ENCODE measurements around the gene DGKD. TPM values are rescaled to one million over a fixed set of nuclear protein-coding genes. Genes with fewer than 3 reads are reported as not detected.

DGKD gene
- total RNA-seq, 1 experiment from 2014 or later, result 105 TPM

DNA sequence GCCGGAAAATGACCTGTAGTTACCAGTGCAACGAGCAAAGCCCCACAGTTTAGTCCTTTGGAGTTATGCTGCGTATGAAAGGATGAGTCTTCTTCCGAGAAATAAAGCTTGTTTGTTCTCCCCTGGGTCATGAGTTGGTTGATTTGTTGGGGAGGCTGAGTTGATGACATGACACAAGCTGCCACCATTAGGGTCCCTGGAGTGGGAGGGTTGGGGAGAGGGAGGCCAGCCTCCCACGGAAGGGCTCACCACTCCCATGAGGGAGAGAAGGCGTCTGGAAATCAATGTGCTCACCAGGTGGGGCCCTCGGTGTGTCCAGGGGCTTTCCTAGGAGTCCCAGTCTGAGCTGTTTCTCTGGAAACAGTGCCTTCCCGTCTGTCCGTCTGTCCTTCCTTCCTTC, 7.4 kb upstream of the DGKD start:
- intact Hi-C loops (cut with micrococcal nuclease; ENCODE audit: unreplicated experiment), result no loop called here
- CTCF ChIA-PET, result no interaction called here
- H3K4me1 Mint-ChIP-seq (ENCODE audit: low read depth, unreplicated experiment), result peaks cover 47% of the 10 kb centered on the region

DNA sequence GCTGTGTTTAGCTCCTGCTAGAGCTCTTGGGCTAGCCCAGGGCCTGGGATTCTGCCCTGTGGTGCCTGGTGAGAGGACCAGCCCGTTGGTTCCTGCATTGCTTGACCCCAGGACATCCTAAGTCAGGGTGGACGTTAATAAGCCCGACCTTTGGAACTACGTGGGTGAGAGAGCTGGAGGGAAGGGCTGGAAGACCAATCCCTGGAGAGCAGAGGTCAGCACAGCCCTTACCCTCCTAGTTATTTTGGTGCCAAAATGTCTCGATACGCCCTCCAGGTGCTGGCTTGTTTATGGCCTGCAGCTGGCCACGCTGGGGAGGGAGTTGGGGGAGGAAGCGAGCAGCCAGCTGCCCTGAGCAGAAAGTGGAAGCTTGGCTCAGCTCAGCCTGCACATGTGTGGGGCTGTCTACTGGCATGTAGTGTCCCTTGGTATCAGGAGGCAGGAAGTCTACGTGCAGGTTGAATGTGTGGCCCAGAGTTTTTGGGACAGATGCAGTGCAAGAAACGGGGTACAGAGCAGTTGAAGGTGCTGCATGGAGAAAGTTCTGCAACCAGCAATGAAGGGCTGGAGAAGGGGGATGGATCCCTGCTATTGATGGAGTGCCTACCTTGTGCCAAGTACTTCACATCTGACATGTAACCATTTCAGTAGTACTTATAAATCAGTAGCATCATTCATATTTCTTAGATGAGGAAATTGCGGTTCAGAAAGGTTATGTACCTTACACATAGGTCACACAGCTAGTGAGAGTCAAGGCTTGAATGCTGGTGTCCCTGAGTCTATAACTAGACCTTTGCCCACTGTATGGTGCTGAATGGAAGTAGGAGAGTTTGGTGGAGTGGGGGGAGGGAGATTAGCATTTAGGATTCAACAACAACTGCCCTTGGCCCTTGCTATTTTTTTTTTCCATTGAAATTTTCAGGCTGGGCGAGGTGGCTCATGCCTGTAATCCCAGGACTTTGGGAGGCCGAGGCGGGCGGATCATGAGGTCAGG, 5.0 kb upstream of the DGKD start:
- no TSS peak for BruUV-seq (replicated peaks)
- intact Hi-C loops (cut with micrococcal nuclease; ENCODE audit: unreplicated experiment), result no loop called here
- Histone ChIP-seq H3K36me3 (ENCODE audit: control insufficient read depth, insufficient read depth, low read length) (no peaks in the 10 kb centered on the region), H3K9me3 (no peaks in the 10 kb centered on the region), H3K4me1 (peaks cover 65% of the 10 kb centered on the region), H3K4me3 (ENCODE audit: low read depth, low read length) (no peak overlapping the region), H3K27me3 (replicated peaks; ENCODE audit: control insufficient read depth, insufficient read depth, low read length) (no peaks in the 10 kb centered on the region)
- TF ChIP-seq, protein P1, sequence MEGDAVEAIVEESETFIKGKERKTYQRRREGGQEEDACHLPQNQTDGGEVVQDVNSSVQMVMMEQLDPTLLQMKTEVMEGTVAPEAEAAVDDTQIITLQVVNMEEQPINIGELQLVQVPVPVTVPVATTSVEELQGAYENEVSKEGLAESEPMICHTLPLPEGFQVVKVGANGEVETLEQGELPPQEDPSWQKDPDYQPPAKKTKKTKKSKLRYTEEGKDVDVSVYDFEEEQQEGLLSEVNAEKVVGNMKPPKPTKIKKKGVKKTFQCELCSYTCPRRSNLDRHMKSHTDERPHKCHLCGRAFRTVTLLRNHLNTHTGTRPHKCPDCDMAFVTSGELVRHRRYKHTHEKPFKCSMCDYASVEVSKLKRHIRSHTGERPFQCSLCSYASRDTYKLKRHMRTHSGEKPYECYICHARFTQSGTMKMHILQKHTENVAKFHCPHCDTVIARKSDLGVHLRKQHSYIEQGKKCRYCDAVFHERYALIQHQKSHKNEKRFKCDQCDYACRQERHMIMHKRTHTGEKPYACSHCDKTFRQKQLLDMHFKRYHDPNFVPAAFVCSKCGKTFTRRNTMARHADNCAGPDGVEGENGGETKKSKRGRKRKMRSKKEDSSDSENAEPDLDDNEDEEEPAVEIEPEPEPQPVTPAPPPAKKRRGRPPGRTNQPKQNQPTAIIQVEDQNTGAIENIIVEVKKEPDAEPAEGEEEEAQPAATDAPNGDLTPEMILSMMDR (IDR thresholded peaks at IDR 0.05; ENCODE audit: insufficient read depth in 1 of 2, low read depth in 1 of 2, low read length in 1 of 2, severe bottlenecking in 1 of 2, unreplicated experiment in 1 of 2), result no peak
- Mint-ChIP-seq H3K4me3 (ENCODE audit: unreplicated experiment) (no peak overlapping the region), H3K4me1 (ENCODE audit: low read depth, unreplicated experiment) (peaks cover 56% of the 10 kb centered on the region), H3K27me3 (ENCODE audit: insufficient read depth, unreplicated experiment) (no peaks in the 10 kb centered on the region), H3K27ac (ENCODE audit: unreplicated experiment) (peak overlapping the region; percentile 50), H3K9me3 (ENCODE audit: unreplicated experiment) (no peaks in the 10 kb centered on the region), H3K36me3 (ENCODE audit: insufficient read depth, unreplicated experiment) (no peaks in the 10 kb centered on the region)
- CTCF ChIA-PET, result no interaction called here
- DNase-seq, result peak in 1 of 2 experiments; percentile 56
- POLR2A ChIA-PET, result no interaction called here

More for the DNA sequence above, 7.4 kb upstream of the DGKD start:
- H3K4me1 ChIP-seq, result peaks cover 52% of the 10 kb centered on the region
- H3K36me3 Mint-ChIP-seq (ENCODE audit: insufficient read depth, unreplicated experiment), result no peaks in the 10 kb centered on the region
- DNase-seq, result no peak
- TF ChIP-seq, protein P1 (IDR thresholded peaks at IDR 0.05; ENCODE audit: insufficient read depth in 1 of 2, low read depth in 1 of 2, low read length in 1 of 2, severe bottlenecking in 1 of 2, unreplicated experiment in 1 of 2), result no peak
- H3K4me3 ChIP-seq (ENCODE audit: low read depth, low read length), result no peak overlapping the region
- no peak overlapping the region for H3K4me3 Mint-ChIP-seq (ENCODE audit: unreplicated experiment)
- POLR2A ChIA-PET, result no interaction called here
- no peaks in the 10 kb centered on the region for H3K27me3 Mint-ChIP-seq (ENCODE audit: insufficient read depth, unreplicated experiment)
- no peaks in the 10 kb centered on the region for H3K36me3 ChIP-seq (ENCODE audit: control insufficient read depth, insufficient read depth, low read length)
- H3K27ac Mint-ChIP-seq (ENCODE audit: unreplicated experiment), result peak overlapping the region; percentile 4
- H3K27me3 ChIP-seq (replicated peaks; ENCODE audit: control insufficient read depth, insufficient read depth, low read length), result no peaks in the 10 kb centered on the region
- no TSS peak for BruUV-seq (replicated peaks)
- H3K9me3 ChIP-seq, result no peaks in the 10 kb centered on the region
- H3K9me3 Mint-ChIP-seq (ENCODE audit: unreplicated experiment), result no peaks in the 10 kb centered on the region

DNA sequence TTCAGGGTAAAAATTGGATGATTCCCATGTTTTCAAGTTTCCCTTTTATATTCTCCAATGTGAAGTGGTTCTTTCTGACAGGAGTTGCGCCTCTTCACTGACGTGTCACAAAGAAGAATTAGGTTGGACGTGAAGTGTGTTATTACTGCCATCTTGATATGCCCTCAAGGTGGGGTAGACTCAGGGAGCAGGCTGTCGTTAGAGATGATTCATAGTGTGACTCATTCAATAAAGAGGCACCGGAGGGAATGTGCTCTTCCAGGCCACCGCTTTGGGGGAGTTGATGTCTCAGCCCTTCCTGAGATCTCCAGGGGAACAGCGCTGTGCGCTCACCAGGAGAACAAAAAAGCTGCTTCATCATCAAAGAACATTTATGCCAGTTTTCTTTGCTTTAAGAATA, 3.6 kb upstream of the DGKD start:
- intact Hi-C loops (cut with micrococcal nuclease; ENCODE audit: unreplicated experiment), result loop anchor here (10.0 kb wide), 1 partner anchor 94 kb away; no protein-coding TSS in a partner anchor
- POLR2A ChIA-PET, result no interaction called here
- Mint-ChIP-seq H3K36me3 (ENCODE audit: insufficient read depth, unreplicated experiment) (peaks cover 7% of the 10 kb centered on the region), H3K4me3 (ENCODE audit: unreplicated experiment) (no peak overlapping the region), H3K27me3 (ENCODE audit: insufficient read depth, unreplicated experiment) (no peaks in the 10 kb centered on the region), H3K27ac (ENCODE audit: unreplicated experiment) (peak overlapping the region; percentile 68), H3K9me3 (ENCODE audit: unreplicated experiment) (no peaks in the 10 kb centered on the region), H3K4me1 (ENCODE audit: low read depth, unreplicated experiment) (peaks cover 56% of the 10 kb centered on the region)
- no TSS peak for BruUV-seq (replicated peaks)
- CTCF ChIA-PET, result no interaction called here
- Histone ChIP-seq H3K36me3 (ENCODE audit: control insufficient read depth, insufficient read depth, low read length) (no peaks in the 10 kb centered on the region), H3K9me3 (no peaks in the 10 kb centered on the region), H3K4me3 (ENCODE audit: low read depth, low read length) (no peak overlapping the region), H3K4me1 (peaks cover 61% of the 10 kb centered on the region), H3K27me3 (replicated peaks; ENCODE audit: control insufficient read depth, insufficient read depth, low read length) (no peaks in the 10 kb centered on the region)
- peak; percentile 36 to 58 for DNase-seq
- TF ChIP-seq, protein P1 (IDR thresholded peaks at IDR 0.05; ENCODE audit: insufficient read depth in 1 of 2, low read depth in 1 of 2, low read length in 1 of 2, severe bottlenecking in 1 of 2, unreplicated experiment in 1 of 2), result no peak

All from Caco-2 (cell line).